ENCODE results near the gene EFNA2.
"Not testable (repeated sequence)": the region's sequence is repeated elsewhere in the genome, so short reads cannot be mapped to it uniquely, and the experiment has no call there.

The EFNA2 gene

DNA sequence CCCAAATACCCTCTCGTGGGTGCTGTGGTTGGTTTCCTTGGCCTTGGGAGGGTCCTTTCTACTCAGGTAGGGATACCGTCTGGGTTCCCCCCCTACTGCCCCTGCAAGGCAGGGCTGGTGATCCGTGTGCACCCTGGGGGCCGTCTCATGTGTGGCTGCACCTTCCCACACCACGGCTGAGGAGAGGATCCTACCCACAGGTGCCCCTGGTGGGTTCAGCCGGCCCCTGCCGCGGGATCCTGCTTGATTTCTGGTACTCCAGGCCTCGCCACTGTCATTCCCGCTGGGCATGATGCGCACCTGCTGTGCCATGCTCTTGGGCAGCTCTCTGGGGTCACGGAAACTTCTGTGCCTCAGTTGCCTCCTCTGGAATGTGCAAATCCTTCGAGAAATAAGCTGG, 30.8 kb downstream of the EFNA2 start:
- DNase-seq (ENCODE audit: low read depth) = no peak
- TF ChIP-seq, protein P1, sequence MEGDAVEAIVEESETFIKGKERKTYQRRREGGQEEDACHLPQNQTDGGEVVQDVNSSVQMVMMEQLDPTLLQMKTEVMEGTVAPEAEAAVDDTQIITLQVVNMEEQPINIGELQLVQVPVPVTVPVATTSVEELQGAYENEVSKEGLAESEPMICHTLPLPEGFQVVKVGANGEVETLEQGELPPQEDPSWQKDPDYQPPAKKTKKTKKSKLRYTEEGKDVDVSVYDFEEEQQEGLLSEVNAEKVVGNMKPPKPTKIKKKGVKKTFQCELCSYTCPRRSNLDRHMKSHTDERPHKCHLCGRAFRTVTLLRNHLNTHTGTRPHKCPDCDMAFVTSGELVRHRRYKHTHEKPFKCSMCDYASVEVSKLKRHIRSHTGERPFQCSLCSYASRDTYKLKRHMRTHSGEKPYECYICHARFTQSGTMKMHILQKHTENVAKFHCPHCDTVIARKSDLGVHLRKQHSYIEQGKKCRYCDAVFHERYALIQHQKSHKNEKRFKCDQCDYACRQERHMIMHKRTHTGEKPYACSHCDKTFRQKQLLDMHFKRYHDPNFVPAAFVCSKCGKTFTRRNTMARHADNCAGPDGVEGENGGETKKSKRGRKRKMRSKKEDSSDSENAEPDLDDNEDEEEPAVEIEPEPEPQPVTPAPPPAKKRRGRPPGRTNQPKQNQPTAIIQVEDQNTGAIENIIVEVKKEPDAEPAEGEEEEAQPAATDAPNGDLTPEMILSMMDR (conservative IDR thresholded peaks at IDR 0.05; ENCODE audit: low read depth, low read length) = no peak

GRCh38 chr19:1317274-1318003, 31.8 kb downstream of the EFNA2 start:
- TF ChIP-seq, protein P1 (conservative IDR thresholded peaks at IDR 0.05; ENCODE audit: low read depth, low read length) = no peak
- H3K4me3 ChIP-seq (ENCODE audit: low read length) = no peak overlapping the region
- DNase-seq (ENCODE audit: low read depth) = no peak

More for the DNA sequence above, 30.8 kb downstream of the EFNA2 start:
- H3K4me3 ChIP-seq (ENCODE audit: low read length) = no peak overlapping the region

DNA sequence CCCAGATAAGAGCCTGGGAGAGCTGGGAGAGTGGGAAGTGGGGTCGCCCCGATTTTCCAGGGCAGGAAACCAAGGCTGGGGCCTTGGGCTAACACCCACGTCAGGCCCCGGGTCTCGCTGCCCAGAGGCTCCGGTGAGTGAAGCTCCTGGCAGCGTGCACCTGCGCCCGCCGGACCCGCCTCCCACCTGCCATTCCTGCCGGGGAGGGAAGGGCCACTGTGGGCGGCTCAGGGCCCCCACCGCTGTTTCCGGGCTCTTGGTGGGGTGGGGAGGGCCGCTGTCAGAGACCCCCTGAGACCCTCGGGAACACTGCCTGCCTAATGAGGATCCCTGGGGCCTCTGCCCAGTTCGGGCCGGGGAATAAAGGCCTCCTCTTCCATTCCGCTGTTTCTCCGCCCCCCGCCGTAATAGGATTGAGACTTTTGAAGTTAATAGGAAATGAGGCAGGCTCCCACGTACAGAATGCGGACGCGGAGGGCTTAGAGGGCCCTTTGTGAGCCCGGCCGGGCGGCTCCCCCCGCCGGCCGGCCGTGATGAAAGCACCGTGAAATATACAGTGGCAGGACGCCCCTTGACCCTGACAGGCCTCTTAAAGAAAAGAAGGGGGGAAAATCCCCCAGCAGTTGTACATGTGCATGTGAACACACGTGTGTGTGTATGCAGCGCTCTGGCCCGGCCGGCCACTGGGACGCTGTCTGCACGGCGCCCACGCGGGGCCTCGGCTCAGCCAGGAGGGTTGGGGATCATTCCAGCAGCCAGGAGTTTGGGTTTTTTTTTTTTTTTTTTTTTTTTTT, 33.2 kb downstream of the EFNA2 start:
- no peak for DNase-seq (ENCODE audit: low read depth)
- TF ChIP-seq, protein P1 (conservative IDR thresholded peaks at IDR 0.05; ENCODE audit: low read depth, low read length) = no peak
- peak overlapping the region; percentile 6 for H3K4me3 ChIP-seq (ENCODE audit: low read length)

DNA sequence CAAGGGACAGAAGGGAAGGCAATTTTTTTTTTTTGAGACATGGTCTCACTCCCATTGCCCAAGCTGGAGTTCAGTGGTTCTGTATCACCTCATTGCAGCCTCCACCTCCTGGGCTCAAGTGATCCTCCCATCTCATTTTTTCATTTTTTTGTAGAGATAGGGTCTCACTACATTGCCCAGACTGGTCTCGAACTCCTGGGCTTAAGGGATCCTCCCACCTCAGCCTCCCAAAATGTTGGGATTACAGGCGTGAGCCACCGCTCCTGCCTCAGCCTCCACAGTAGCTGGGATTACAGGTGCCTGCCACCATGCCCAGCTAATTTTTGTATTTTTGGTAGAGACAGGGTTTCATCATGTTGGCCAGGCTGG, 34.6 kb downstream of the EFNA2 start:
- H3K4me3 ChIP-seq (ENCODE audit: low read length); DNase-seq (ENCODE audit: low read depth): not testable (repeated sequence)

DNA sequence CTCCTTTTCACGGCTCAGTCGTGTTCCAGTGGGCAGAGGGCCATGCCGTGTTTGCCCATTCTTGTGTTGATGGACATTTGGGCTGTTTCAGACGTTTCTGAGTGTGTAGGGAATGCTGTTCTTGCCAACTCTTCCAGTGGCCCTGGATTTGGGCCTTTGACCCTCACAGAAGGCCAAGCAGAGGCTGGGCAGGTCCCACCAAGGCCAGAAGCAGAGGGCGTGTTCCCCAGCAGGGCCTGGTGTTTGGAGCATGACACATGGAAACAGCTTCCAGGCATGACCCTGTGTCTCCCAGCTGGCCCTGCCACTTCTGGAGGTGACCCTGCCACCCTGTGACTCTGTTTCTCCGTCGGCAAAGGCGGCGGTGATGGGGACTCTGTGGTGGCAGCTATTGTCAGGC, 35.9 kb downstream of the EFNA2 start:
- H3K4me3 ChIP-seq (ENCODE audit: low read length) = no peak overlapping the region
- TF ChIP-seq, protein P1 (conservative IDR thresholded peaks at IDR 0.05; ENCODE audit: low read depth, low read length) = no peak
- no peak for DNase-seq (ENCODE audit: low read depth)

DNA sequence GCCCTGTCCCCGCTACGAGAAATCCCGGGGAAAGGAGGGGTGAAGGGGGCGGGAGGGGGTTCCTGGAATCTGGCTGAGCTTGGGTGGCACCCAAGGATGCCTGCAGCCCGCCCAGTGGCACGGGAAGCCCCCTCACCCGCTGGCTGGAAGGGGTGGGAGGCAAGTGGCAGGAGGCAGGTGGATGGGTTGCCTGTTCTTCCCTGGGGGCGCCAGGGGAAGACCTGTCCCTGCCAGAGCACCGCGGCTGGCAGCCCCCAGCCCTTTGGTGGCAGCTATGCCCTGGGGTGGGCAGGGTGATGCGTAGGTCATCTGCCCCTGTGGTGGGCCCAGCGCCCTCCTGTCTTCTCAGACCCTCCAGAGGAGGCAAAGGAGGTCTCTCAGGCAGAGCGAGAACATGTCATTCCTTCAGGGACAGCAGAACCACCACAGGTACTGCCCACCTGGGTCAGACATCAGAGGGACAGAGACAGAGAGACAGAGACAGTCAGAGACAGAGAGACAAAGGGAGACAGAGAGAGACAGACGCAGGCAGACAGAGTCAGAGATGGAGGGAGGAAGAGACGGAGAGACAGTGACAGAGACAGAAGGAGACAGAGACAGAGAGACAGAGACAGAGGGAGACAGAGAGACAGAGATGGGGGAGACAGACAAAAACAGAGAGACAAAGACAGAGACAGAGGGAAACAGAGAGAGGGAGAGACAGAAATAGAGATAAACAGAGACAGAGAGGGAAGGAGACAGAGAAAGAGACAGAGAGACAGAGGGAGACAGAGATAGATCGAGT, 36.7 kb downstream of the EFNA2 start:
- no peak for DNase-seq (ENCODE audit: low read depth)
- TF ChIP-seq, protein P1 (conservative IDR thresholded peaks at IDR 0.05; ENCODE audit: low read depth, low read length) = no peak

DNA sequence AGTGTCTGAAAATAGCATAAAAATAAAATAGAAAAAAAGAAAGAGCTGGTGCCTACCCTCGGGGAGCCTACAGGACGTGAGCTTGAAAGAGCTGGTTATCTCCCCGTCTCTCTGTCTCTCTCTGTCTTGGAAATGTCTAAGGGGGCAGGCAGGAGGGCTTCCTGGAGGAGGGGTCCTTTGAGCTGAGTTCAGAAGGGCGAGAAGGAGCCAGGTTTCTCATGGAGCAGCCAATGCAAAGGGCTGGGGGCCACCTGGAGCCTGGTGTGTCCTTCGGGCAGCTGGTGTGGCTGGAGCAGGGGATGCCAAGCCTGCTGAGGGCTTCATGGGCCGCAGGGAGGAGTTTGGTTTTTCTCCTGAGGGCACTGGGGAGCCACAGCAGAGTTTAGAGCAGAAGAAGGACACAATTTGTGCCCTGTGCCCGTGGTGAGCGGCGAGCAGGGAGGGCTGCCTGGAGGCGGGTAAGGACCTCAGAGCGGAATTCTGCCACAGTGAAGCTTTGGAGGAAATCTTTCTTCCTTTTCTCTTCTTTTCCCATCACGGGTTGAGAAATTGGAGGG, 38.7 kb downstream of the EFNA2 start:
- DNase-seq (ENCODE audit: low read depth) = no peak
- TF ChIP-seq, protein P1 (conservative IDR thresholded peaks at IDR 0.05; ENCODE audit: low read depth, low read length) = no peak
- no peak overlapping the region for H3K4me3 ChIP-seq (ENCODE audit: low read length)

More for the DNA sequence above, 36.7 kb downstream of the EFNA2 start:
- H3K4me3 ChIP-seq (ENCODE audit: low read length) = no peak overlapping the region

All from retinal pigment epithelial cell (primary cell).